BE2C (cell line): Measurements from ENCODE around the gene MGLL. TPM values are rescaled to one million over a fixed set of nuclear protein-coding genes. Genes with fewer than 3 reads are reported as not detected.

Experiments
- DNase-seq: peaks from one replicate; pipeline ENCODE4 v3.0.0-alpha.2; 2020
- H3K27me3 ChIP-seq: fragments of 250-450 bp; sonication (Bioruptor Pico); 2 replicates; pipeline ENCODE4 v1.5.1; 2020; ENCODE audit warnings: mild to moderate bottlenecking
- H3K36me3 ChIP-seq: fragments of 250-450 bp; sonication (Bioruptor Pico); 2 replicates; pipeline ENCODE4 v1.5.1; 2020; ENCODE audit warnings: mild to moderate bottlenecking
- H3K4me1 ChIP-seq: fragments of 250-450 bp; sonication (Bioruptor Pico); 2 replicates; pipeline ENCODE4 v1.5.1; 2020
- H3K4me3 ChIP-seq: 2 replicates; pipeline ENCODE4 v1.5.1; 2011; ENCODE audit warnings: low read depth, low read length
- H3K9me3 ChIP-seq: fragments of 250-450 bp; sonication (Bioruptor Pico); 2 replicates; pipeline ENCODE4 v1.5.1; 2020
- CTCF ChIP-seq: IDR thresholded peaks from 2 replicates; pipeline ENCODE4 v1.5.1; 2012; ENCODE audit warnings: mild to moderate bottlenecking, low read depth, low read length
- polyA plus RNA-seq: library from polyadenylated mRNA; unstranded; fragments of >200 nt; gene quantifications from one replicate; pipeline ENCODE4 v1.2.1, GENCODE V29; 2012; ENCODE audit warnings: low read depth, missing spikeins; ENCODE audit not compliant: insufficient read length, insufficient read depth

Gene MGLL
- polyA plus RNA-seq, result 2.9 TPM

DNA sequence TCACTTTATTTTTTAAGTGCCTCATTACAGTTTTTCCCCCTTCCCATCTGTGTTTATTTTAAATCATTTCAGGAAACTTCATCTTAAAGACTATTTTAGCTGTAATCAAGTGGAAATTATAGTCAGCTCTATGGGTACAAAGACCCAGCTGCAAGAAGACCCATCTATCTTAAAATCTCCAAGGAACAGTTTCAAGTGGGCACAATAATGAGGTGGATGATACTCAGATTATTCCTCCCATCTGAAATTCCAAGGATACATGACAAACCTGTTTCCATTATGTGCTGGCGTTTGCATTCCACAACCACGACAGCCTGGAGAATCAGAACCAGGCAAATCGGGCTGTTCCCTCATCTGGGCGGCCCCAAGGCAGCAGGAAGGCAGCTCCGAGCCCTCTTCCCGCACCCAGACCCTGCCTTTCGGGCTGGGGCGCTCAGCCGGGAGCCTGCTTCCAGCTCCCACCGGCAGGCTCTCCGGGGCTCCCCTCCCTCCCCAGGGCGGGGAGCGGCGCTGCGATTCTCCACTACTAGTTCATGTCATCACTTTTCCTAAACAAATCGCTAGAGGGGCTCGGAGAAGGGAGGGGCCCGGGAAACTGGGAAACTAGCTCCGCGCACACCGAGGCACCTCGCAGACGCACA lies at the start of gene MGLL:
MGLL (minus strand) TSS at position 475 of the 641 bp plus-strand sequence; CDS start at position 278, 197 bp downstream.
- H3K36me3 ChIP-seq, result no peaks in the 10 kb centered on the region
- peak within 1 kb of the TSS; percentile 82 for H3K4me3 ChIP-seq
- H3K27me3 ChIP-seq, result peaks cover 10% of the 10 kb centered on the region; the same call in 1 of the 2 replicates
- DNase-seq, result peak; percentile 42
- H3K9me3 ChIP-seq, result no peaks in the 10 kb centered on the region
- no peaks in the 10 kb centered on the region for H3K4me1 ChIP-seq
- TF ChIP-seq CTCF, result 0 out of 2 replicates have a peak, but pooled peaks have one; percentile 1

GRCh38 chr3:127870156-127870555 lies 47.8 kb upstream of the MGLL start:
- H3K9me3 ChIP-seq, result no peaks in the 10 kb centered on the region
- no peak for DNase-seq
- H3K27me3 ChIP-seq, result no peaks in the 10 kb centered on the region
- H3K4me1 ChIP-seq, result no peaks in the 10 kb centered on the region
- no peaks in the 10 kb centered on the region for H3K36me3 ChIP-seq
- no peak for TF ChIP-seq CTCF
- H3K4me3 ChIP-seq, result no peak overlapping the region

GRCh38 chr3:127867986-127868385 lies 45.7 kb upstream of the MGLL start:
- Histone ChIP-seq H3K9me3 (no peaks in the 10 kb centered on the region), H3K4me1 (no peaks in the 10 kb centered on the region), H3K27me3 (no peaks in the 10 kb centered on the region), H3K36me3 (no peaks in the 10 kb centered on the region), H3K4me3 (no peak overlapping the region)
- no peak for TF ChIP-seq CTCF
- no peak for DNase-seq

DNA sequence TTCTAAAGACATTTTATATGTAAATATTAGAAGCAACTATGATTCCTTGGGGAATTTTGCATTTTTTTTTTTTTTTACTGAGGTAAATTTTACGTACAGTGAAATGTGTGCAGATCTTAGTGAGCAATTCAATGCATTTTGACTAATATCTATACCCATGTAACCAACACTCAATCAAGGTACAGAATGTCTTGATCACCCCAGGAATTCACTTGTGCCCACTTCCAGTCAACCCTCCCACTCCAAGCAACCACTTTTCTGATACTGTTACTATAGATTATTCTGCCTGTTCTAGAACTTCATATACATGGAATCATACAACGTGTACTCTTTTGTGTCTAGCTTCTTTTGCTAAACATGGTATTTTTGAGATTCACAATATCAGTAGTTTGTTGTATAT lies 45.1 kb upstream of the MGLL start:
- TF ChIP-seq CTCF, result no peak
- Histone ChIP-seq H3K9me3 (no peaks in the 10 kb centered on the region), H3K4me3 (no peak overlapping the region), H3K36me3 (no peaks in the 10 kb centered on the region), H3K27me3 (no peaks in the 10 kb centered on the region), H3K4me1 (no peaks in the 10 kb centered on the region)
- no peak for DNase-seq

DNA sequence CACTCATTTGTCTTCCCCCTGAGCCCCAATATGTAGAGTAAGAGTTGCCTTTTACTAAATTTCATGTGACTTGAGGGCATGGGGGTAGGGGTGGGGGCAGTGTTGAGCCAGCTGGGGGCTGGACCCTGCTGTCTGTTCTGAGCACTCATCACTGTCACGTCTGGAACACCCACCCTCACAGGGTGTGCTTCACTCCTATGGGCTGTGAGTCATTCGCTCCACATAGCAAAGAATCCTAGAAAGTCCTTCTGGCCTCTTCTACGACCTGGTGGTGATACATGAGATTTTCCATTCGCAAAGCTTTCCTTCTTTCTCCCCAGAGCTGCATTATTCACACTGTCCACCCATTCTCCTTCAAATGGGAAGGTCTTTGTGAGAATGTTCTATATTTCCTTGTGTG lies 43.6 kb upstream of the MGLL start:
- H3K9me3 ChIP-seq, result no peaks in the 10 kb centered on the region
- H3K36me3 ChIP-seq, result no peaks in the 10 kb centered on the region
- DNase-seq, result no peak
- TF ChIP-seq CTCF, result no peak; the same call in 1 of the 2 replicates
- H3K4me1 ChIP-seq, result no peaks in the 10 kb centered on the region
- no peaks in the 10 kb centered on the region for H3K27me3 ChIP-seq
- no peak overlapping the region for H3K4me3 ChIP-seq

DNA sequence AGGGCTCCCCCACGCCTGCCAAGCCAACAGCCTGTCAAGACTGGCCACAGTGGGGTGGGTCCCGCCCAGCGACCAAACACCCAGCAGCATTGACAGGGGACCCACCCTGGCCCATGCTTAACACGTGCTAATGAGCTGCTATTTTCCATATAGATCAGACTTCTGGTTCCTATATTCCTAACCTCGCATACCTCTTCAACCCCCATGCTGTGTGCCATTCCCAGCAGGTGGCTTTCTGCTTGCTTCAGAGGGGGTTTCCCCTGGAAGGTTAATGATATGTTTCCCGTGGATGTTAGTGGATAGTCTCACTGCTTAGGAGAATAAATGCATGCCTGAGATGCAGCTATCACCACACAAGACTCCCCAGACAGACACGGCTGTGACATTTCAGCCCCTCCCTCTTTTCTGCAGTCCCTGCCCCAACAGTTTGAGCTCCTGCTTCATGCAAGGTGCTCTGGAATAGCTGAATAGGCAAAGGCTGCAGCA lies 37.9 kb upstream of the MGLL start:
- TF ChIP-seq CTCF, result no peak
- Histone ChIP-seq H3K36me3 (no peaks in the 10 kb centered on the region), H3K9me3 (no peaks in the 10 kb centered on the region), H3K4me3 (no peak overlapping the region), H3K27me3 (no peaks in the 10 kb centered on the region), H3K4me1 (no peaks in the 10 kb centered on the region)
- DNase-seq, result no peak
